Measurements from ENCODE around the gene CLN6.
"Not testable (repeated sequence)": the region's sequence is repeated elsewhere in the genome, so short reads cannot be mapped to it uniquely, and the experiment has no call there.

Gene CLN6

DNA sequence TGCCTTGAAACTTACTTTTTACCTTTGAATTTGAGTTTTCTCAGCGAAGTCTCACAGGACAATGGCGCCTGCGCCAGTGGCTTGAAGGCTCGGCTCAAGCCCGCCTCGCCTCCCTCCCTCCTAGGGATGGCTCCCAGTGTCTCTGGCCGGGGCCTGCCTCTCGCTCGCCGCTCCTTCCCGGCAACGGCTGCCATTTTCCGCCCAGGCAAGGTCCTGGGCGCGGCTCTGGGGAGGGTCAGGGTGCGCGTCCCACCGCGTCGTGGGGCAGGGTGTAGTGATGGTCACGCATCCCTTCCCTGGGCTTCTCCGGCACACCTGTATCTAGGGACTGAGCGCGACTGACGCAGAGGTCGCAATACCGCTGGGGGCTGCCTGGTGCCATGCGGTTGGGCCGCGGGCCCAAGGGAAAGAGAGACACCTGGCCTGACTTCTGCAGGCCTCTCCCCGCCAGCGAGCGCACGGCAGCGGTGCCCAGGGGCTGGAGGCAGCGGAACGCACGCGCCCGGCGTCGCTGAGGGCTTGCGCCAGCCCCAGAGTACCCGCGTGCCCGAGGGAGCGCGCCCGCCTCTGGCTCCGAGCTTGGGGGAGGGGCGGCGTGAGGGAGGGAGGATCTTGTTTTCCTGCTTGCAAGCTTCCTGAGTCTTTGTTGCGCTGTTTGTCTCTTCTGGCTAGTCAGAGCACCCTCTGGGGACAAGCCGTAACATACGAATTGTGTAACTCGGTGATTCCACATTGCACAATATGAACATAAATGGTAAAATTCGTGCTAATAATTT, 27.3 kb upstream of the CLN6 start:
- DNase-seq (ENCODE audit: low read depth in 2 of 2) = no peak

DNA sequence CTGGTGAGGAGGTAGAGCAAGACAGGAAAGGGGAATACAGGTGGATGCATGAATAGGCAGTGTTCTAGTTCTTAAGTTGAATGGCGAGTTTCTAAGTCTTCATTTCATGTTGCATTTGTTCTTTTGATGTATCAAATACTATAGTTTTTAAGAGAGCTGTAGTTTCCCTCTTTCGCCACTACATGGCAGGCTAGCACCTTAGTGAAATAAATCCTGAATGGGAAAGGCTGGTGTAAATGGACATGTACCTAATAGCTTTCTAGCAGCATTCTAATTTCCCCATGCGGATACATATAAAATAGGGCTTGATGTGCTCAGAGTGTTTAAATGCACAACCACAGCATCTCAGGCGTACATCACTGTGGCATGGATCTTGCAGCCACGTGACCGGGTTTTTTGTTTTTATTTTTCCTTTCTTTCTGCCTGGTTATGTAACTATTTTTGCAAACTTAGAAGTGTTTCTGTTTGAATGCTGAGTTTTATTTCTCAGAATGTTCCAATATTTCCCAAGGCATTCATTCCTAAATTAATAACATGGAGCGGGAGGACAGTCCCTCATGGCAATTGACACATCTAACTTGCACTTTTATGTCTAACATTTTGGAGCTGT, 23.5 kb upstream of the CLN6 start:
- DNase-seq (ENCODE audit: low read depth in 2 of 2) = no peak

DNA sequence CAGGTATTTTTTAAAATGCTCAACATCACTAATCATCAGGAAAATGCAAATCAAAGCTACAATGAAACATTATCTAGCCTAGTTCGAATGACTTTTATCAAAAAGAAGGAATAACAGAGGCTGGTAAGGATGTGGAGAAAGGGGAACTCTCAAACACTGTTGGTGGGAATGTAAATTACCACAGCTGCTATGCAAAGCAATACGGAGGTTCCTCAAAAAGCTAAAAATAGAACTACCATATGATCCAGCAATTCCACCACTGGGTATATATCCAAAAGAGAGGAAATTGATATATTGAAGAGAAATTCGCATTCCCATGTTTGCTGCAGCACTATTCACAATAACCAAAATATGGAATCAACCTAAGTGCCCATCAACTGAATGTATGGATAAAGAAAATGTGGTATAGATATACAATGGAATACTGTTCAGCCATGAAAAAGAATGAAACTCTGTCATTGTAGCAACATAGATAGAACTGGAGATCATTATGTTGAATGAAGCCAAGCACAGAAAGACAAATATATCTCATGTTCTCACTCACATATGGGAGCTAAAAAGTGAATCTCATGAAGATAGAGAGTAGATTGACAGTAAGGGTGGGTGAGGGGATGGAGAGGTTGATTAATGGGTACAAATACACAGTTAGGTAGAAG, 19.7 kb upstream of the CLN6 start:
- no peak for DNase-seq (ENCODE audit: low read depth in 2 of 2)

DNA sequence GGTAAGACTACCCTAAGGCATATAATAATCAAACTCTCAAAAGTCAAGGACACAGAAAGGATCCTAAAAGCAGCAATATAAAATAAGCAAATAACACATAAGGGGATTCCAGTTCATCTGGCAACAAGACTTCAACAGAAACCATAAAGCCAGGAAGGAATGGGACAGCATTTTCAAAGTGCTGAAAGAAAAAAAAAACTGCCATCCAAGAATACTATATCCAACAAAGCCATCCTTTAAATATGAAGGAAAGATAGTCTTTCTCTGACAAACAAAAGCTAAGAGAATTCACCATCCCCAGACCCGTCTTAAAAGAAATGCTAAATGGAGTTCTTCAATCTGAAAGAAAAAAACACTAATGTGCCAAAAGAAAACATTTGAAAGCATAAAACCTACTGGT, 14.7 kb upstream of the CLN6 start:
- no peak for DNase-seq (ENCODE audit: low read depth in 2 of 2)

DNA sequence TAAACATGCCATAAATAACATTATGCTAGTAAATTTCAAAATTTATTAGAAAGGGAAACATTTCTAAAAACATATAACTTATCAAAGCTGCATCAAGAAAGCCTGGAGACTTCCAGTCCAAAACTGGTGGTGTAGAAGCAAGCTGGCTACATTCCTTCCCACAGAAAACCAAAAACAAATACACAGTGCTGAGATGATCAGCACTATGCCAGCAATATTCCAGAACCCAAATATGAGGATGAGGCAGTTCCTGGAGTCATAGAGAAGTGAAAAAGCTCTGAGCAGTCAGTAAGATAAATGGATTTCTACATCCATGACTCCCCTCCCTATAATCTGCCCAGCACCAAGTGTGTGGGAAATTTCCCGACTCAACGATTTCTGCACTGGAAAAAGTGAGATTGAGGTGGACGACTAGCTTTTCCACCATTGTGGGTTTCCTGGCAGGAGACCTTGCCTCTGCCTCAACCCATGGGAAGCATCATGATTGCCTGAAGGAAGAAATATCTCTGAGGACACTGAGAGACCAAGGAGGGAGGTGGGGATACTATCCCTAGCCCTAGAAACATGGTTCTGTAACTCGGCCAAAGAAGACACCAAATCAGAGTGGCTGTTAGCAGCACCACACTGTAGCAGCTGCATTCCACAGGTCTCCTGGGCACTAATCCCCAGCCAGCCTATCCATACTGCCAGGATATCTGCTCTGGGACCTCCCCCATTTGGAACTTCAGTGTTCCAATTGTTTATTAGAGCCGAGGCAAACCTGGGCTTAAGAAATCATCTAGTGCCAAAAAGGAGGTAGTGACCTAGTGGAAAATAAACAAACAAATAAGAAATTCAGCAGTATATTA, 11.8 kb upstream of the CLN6 start:
- no peak for DNase-seq (ENCODE audit: low read depth in 2 of 2)

DNA sequence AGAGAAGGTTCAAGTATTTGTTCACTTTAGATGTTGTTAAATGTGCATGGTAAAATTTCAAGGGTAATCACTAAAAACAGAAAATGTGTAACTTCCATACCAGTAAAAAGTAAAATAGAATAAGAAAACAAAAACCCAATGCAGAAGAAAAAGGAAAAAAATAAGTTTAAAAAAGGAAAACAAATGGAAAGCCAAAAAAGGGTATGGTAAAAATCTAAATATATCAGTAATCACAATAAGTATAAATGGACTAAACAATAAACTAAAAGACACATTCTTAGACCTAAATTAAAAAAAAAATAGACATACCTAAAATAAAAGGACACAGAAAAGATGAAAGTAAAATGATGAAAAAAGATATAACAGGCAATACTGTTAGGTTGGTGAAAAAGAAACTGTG, 9.5 kb upstream of the CLN6 start:
- no peak for DNase-seq (ENCODE audit: low read depth in 2 of 2)

DNA sequence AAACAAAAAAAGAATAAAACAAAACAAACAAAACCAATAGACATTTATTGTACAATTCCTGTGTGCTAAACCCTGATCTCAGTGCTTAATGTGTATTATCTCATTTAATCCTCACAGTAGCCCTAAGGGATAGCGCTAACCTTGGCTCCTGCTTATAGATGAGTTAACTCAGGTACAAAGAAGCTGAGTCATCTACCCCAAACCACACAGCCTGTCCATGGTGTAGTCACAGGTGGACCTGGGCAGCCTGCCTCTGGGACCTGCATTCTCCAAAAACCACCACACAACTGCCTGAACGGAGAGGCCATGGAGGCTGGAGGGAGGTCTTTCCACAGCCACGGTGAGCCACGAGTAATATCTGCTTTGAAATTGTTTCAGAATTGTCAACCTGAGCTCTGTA, 5.5 kb upstream of the CLN6 start:
- DNase-seq (ENCODE audit: low read depth in 2 of 2) = no peak

DNA sequence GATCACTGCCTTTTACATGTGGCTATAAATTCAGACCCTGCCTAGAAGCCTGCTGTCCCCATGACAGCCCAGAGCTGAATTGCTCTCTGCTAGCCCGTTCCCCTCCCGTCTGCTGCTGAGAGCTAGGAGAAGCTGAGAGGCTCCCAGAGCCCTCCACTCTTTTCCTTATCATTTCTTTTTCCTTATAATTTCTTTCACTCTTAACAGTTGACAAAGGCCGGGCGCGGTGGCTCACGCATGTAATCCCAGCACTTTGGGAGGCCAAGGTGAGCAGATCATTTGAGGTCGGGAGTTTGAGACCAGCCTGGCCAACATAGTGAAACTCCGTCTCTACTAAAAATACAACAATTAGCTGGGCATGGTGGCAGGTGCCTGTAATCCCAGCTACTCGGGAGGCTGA, 5.0 kb upstream of the CLN6 start:
- DNase-seq (ENCODE audit: low read depth in 2 of 2) = not testable (repeated sequence)

DNA sequence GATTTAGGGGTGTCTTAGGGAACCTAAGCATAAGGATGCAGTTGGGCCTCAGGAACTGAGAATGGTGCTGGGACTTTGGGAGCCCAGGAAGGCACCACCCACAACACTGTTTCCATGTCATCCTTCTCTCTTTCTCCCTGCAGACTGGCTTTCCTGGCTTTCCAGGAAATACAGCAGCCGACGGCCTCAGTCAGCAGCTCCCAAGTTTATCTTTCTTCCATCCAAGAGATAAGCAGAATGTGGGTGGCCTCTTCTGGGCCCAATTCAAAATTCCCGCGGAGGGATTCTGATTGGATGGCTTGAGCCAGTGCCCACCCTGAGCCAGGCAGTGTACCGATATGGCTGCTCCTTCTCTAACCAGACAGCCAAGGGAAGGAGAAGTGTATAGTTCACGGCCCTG, 4.5 kb upstream of the CLN6 start:
- DNase-seq (ENCODE audit: low read depth in 2 of 2) = no peak

DNA sequence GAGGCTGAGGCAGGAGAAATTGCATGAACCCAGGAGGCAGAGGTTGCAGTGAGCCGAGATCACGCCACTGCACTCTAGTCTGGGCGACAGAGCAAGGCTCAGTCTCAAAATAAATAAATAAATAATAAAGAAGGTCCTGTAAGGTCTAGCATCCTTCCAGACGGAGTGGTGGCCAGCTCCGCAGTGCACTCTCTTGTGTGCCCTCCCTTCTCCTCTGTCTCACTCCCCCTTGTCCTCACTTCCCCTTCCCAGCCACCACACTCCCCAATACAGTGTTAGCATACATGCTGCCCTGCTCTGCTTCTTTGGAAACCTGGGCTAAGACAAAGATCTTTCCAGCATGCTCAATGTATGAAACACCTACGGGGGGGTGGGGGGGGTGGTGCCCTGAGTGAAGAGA, 3.4 kb upstream of the CLN6 start:
- no peak for DNase-seq (ENCODE audit: low read depth in 2 of 2)

DNA sequence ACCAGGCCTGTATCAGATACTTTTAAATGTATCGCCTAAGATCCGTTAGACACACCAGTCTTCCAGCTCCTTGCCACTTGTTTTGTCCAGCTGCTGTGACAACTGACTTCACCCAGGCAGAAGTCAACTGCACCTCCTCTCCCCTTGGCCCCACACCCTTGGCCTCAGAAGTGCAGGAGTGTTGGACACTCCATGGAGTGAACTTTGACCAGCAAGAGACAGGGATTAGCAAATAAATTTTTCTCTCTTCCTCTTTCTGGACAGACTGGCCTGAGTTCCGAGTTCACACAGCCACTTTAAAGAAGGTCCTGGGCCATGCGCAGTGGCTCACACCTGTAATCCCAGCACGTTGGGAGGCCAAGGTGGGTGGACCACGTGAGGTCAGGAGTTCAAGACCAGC, 2.9 kb upstream of the CLN6 start:
- no peak for DNase-seq (ENCODE audit: low read depth in 2 of 2)

DNA sequence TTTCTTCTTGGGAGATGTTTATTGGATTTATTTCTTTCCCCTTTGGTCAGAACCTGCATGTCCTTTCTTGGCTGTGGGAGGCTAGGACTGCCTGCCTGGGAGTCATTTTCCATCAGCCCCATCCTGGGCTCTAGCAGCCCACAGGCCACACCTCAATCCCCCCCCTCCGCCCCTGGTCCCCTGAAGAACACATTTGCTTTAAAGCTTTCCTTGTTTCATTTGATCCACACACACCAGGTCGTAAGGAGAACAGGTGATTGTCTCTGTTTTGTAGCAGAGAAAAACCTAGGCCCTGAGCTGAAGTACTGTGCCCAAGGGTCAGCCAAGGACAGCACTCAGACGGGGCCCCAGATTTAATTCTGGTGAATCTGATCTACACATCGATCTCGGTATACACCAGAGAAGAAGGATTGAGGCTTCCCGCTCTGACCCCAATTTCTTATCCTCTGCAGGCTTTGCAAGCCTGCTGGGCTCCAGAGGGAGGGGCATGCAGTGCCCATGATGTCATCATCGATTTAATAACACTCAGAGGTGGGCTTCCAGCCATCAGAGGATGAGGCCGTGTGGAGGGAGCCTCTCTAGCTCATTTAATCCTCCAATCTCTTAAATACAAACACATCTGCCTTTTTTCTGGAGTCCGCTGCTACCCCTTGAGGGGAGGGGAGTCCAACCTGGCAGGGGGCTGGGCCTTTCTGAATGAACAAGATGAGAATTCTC, 1.7 kb upstream of the CLN6 start:
- DNase-seq (ENCODE audit: low read depth in 2 of 2) = no peak

DNA sequence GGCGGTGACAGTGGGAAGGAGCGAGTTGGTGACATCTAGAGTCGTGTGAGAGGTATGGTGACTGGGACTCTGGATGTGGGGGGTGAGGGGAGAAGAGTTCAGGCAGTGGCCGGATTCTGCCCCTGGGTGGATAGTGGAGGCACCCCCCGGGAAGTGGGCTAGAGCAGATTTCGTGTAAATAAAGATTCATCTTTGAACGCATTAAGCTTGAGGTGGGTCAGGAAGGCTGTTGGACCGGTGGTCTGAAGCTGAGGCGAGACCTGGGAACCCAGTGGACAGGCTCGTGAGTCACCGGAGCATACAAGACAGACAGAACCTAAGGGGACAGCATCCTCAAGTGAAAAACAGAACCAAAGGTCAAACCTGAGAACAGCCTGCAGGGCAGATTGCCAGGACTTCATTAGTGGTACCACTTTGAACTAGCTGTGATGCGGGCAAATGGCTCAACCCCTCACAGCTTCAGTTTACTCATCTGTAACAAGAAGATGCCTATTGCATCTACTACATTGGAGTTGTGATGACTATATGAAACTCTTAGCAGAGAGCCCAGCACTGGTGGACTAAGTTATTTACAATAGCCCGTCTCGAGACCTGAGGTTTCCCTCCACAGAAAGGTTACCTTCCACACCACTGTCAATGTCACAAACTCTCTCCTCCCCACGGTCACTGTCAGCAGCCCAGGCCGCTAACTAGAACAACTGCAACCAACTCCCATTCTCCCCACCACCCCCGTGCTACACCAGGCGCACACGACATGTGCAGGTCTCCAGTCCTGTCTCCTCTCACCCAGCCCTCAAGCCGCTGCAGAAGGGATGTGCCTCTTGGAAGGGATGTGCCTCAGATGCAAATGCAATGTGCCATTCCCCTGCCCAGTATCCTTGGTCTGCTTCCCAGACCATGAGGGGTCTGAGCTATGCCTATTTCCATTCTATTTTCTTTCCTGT, 901 bp upstream of the CLN6 start:
- DNase-seq (ENCODE audit: low read depth in 2 of 2) = no peak

DNA sequence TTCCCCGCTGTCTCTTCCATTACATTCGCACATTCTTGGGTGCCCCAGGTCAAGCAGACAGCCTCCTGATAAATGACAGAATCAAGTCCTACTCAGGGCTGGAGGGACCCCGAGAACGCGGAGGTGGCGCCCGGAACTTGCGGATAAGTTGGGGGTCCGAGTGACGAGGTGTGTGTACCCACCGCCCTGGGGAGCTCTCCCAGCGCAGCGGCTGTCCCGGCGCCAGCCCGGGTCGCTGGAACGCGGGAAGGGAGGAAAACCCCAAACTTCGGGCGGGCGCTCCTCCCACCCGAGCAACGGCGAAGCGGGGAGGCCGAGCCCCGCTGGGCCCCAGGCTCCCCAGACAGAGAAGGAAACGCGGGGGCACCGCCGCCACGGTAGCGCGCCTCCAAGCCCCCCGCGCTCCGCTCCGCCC, 550 bp downstream of the CLN6 start:
- DNase-seq (ENCODE audit: low read depth in 2 of 2) = no peak

DNA sequence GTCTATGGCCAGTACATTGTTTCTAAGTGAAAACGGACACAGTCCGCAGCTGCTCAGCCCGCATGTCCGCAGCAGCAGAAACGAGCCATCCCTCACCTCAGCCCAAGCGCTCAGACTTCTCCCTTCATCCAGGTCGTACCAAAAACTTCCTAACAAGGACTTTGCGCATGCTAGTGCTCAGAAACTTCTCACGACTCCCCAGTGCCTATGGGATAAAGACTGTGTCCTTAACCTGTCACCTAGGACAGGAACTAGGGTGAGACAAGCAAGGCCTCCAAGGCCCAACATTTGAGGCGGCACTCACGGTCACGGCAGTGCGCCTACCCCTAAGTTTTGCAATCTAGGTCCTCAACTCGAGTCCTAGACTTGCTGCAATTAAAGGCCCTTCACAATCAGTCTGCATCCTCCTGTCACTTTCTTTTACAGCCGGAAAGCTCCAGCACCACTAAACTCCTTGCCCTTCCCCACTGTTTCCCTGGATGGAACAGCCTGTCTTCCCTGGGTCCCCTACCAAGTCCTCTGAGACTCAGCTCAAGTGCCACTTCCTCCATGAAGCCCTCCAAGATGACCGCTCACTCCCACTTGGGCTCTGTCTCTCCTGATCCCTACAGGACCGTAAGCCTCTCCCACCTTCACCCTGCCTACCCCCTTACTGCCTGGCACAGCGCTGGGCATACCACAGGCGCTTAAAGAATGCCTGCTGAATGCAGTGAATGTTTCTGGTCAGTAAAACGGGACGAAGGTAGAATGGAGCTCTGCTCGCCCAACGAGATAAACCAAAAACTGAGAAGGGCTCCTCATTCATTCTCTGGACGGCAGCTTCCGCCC, 1.2 kb downstream of the CLN6 start:
- no peak for DNase-seq (ENCODE audit: low read depth in 2 of 2)

DNA sequence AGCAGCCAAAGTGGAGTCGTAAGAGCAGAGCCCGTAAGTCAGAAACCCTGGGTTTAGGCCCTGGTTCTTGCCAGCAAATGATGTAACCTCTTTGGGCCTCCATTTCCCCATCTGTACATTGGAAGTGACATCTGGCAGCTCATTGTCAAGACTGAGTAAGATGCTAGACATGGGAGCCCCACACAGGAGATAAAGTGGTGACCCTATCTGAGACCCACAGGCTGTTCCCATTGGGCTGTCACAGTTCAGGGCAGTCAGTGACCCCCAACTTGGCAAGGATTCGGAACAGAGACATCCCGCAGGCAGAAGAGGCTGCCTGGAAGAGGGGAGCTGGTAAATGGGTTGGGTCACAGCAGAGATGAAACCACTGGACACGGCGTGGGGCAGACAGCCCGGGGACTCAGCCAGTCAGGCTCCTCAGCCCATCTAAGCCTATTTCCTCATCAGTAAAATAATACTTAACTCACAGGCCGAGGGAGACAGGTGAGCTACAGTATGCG, 1.8 kb downstream of the CLN6 start:
- DNase-seq (ENCODE audit: low read depth in 2 of 2) = no peak

DNA sequence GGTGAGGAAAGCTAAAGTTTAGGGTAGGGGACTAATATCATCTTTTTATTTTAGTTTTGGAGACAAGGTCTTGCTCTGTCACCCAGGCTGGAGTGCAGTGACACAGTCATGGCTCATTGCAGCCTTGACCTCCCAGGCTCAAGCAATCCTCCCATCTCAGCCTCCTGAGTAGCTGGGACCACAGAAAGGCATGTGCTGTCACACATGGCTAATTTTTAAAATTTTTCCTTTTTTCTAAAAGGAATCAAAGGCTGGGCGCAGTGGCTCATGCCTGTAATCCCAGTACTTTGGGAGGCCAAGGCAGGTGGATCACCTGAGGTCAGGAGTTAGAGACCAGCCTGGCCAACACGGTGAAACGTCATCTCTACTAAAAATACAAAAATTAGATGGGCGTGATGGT, 4.1 kb downstream of the CLN6 start:
- DNase-seq (ENCODE audit: low read depth in 2 of 2) = not testable (repeated sequence)

DNA sequence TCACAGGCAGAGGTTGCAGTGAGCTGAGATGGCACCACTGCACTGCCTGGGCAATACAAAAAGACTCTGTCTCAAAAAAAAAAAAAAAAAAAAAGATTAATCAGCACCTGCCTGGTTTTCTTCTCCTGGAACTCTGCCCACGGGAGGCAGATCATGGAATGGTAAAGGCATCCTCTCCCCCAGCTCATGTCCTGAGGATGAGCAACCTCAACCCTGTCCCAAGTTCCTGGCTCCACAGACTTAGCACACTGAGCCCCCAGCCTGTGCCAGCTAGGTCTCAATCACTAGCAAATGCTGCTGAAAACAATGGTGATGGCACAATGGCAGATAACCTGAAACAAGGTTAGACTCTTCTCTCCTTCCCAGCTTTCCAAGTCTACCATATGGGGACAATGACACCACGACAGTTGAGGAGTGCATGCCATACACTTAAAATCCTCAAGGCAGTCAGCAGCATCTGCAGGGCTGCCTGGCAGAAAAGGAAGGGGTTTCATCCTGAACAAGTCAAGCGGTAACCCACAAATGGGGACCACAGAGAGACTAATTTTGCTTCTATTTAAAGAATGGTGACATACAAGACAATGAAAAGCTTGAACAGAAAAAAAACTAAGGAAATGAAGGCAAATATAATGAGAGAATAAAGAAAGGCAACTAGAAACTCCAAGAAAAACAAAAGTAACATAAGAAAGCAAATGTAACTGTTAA, 4.8 kb downstream of the CLN6 start:
- DNase-seq (ENCODE audit: low read depth in 2 of 2) = no peak

DNA sequence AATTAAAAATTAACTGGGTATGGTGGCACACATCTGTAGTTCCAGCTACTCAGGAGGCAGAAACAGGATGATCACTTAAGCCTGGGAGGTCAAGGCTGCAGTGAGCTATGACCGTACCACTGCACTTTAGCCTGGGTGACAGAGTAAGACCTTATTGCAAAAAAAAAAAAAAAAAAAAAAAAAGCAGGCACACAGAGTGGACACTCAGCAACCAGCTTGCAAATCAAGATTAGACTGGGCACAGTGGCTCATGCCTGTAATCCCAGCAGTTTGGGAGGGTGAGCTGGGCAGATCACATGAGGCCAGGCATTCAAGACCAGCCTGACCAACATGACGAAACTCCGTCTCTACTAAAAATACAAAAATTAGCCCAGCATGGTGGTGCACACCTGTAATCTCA, 5.4 kb downstream of the CLN6 start:
- no peak for DNase-seq (ENCODE audit: low read depth in 2 of 2)
